Activated CD8-positive, alpha-beta T cell treated with anti-CD3 and anti-CD28 coated beads for 36 hours (primary cell): ENCODE measurements around the gene C9orf153. TPM values are rescaled to one million over a fixed set of nuclear protein-coding genes. Genes with fewer than 3 reads are reported as not detected.

Experiments used
- ATAC-seq: fragments of 200-7000 bp; cut with Tn5 transposase; one replicate; pipeline ENCODE4 v1.10.0; 2021; ENCODE audit warnings: mild to moderate bottlenecking, moderate library complexity
- CTCF ChIA-PET: fragments of 350-600 bp; sonication (Branson Sonifier 250); formaldehyde crosslinking; loops from one replicate; lab custom pipeline; 2021; ENCODE audit warnings: antibody characterized with exemption; lab: Charles Lee
- POLR2A ChIA-PET: fragments of 350-600 bp; sonication (Branson Sonifier 250); formaldehyde crosslinking; loops from one replicate; lab custom pipeline; 2021; ENCODE audit warnings: antibody characterized with exemption; lab: Charles Lee
- DNase-seq: peaks from one replicate; pipeline ENCODE4 v3.0.0-alpha.2; 2020
- H3K27ac Mint-ChIP-seq: one replicate; pipeline ENCODE4 v1.8.0; 2021; ENCODE audit warnings: mild to moderate bottlenecking, mixed read lengths
- H3K27me3 Mint-ChIP-seq: one replicate; pipeline ENCODE4 v1.8.0; 2021; ENCODE audit warnings: mixed read lengths
- H3K36me3 Mint-ChIP-seq: one replicate; pipeline ENCODE4 v1.8.0; 2021; ENCODE audit warnings: low read depth, mixed read lengths
- H3K4me1 Mint-ChIP-seq: one replicate; pipeline ENCODE4 v1.8.0; 2021; ENCODE audit warnings: low read depth, mixed read lengths
- H3K4me3 Mint-ChIP-seq: one replicate; pipeline ENCODE4 v1.8.0; 2021; ENCODE audit warnings: mild to moderate bottlenecking, moderate library complexity, mixed read lengths
- H3K9me3 Mint-ChIP-seq: one replicate; pipeline ENCODE4 v1.8.0; 2021; ENCODE audit warnings: mixed read lengths
- intact Hi-C: fragments of 100-400 bp; cut with micrococcal nuclease; formaldehyde crosslinking; loops from one replicate; pipeline ENCODE4 v1.10.0; 2022
- total RNA-seq, 2 experiments: library from RNA; stranded (reverse); gene quantifications; one replicate each; pipeline ENCODE4 v1.2.3, GENCODE V29; 2021
- TF ChIP-seq, protein P1 (sequence below): fragments of 200-600 bp; IDR thresholded peaks from one replicate; pipeline ENCODE4 v1.8.0; 2022; ENCODE audit warnings: antibody characterized with exemption, mild to moderate bottlenecking

The C9orf153 gene
- total RNA-seq, 2 experiments from 2014 or later: 0.16 to 0.40 TPM

DNA sequence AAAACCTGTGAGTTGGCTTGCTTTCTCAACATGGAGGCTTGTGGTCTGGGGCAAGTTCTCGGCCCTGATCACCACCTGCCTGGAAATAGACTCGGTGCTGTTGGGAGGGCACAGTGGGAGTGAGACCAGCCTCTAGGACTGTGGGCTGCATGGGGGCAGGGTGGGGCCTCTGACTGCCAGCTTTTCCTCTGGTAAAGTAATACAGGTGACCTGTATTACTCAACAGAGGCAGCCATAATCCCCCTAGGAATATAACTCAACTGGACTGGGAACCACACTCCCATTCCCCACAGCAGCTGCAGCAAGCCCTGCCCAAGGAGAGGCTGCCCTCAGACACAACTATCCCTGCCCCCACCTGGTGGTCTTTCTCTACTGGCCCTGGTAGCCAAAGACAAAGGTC is 72.8 kb downstream of the C9orf153 start:
- no peak overlapping the region for H3K4me3 Mint-ChIP-seq
- ChIA-PET POLR2A (no interaction called here), CTCF (no interaction called here)
- TF ChIP-seq, protein P1, sequence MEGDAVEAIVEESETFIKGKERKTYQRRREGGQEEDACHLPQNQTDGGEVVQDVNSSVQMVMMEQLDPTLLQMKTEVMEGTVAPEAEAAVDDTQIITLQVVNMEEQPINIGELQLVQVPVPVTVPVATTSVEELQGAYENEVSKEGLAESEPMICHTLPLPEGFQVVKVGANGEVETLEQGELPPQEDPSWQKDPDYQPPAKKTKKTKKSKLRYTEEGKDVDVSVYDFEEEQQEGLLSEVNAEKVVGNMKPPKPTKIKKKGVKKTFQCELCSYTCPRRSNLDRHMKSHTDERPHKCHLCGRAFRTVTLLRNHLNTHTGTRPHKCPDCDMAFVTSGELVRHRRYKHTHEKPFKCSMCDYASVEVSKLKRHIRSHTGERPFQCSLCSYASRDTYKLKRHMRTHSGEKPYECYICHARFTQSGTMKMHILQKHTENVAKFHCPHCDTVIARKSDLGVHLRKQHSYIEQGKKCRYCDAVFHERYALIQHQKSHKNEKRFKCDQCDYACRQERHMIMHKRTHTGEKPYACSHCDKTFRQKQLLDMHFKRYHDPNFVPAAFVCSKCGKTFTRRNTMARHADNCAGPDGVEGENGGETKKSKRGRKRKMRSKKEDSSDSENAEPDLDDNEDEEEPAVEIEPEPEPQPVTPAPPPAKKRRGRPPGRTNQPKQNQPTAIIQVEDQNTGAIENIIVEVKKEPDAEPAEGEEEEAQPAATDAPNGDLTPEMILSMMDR: no peak
- peaks cover 6% of the 10 kb centered on the region for H3K9me3 Mint-ChIP-seq
- H3K36me3 Mint-ChIP-seq: no peaks in the 10 kb centered on the region
- ATAC-seq (no peak), DNase-seq (no peak)
- no peaks in the 10 kb centered on the region for H3K27me3 Mint-ChIP-seq
- H3K27ac Mint-ChIP-seq: no peak overlapping the region
- intact Hi-C loops: no loop called here
- no peaks in the 10 kb centered on the region for H3K4me1 Mint-ChIP-seq

DNA sequence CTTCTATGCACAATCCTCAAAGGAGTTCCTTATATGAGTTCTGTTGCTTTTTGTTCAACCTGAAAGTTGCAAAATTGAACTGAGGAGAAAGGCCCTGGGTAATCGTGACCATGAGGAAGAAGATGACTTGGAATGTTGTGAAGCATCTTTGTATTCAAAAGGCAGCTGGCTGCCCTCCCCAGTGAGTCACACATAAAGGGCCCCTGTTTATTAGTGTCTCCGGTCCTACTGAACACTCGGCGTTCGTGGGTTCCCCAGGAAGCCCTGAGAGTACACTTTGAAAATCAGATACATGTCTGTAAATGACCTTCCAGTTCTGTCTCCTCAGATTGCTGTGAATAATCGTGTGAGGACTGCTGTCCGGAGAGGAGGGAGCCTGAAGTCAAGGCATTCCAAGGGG is 73.6 kb downstream of the C9orf153 start:
- Mint-ChIP-seq H3K4me1 (no peaks in the 10 kb centered on the region), H3K9me3 (peaks cover 4% of the 10 kb centered on the region), H3K27ac (no peak overlapping the region), H3K27me3 (no peaks in the 10 kb centered on the region), H3K4me3 (no peak overlapping the region), H3K36me3 (no peaks in the 10 kb centered on the region)
- TF ChIP-seq, protein P1: no peak
- CTCF ChIA-PET: no interaction called here
- POLR2A ChIA-PET: no interaction called here
- DNase-seq: no peak
- intact Hi-C loops: no loop called here
- ATAC-seq: no peak

DNA sequence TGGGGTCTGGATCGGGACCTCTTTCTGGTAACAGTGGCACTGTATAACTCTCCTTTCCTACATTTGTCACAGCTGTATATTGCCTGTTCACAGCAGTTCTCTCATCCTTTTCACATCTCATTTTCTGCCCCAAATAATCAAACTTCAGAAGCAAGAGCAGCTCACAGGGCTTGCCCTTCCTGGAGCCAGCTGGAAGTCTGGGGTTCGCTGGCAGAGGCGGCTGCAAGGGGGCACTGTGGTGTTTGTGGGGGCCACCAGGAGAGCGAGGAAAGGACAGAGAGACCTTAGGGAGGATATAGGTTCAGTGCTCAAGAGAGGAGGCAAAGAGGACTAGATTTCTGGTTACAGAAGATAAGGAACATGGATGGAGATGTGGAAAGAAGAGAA is 75.3 kb downstream of the C9orf153 start:
- CTCF ChIA-PET: interaction anchor here (1.7 kb wide), 1 partner anchor 18 kb away, joined by 5 read pairs; no protein-coding TSS in a partner anchor
- Mint-ChIP-seq H3K27me3 (no peaks in the 10 kb centered on the region), H3K4me3 (no peak overlapping the region), H3K36me3 (no peaks in the 10 kb centered on the region), H3K9me3 (no peaks in the 10 kb centered on the region), H3K27ac (no peak overlapping the region), H3K4me1 (no peaks in the 10 kb centered on the region)
- TF ChIP-seq, protein P1: no peak
- intact Hi-C loops: no loop called here
- POLR2A ChIA-PET: no interaction called here
- DNase-seq (no peak), ATAC-seq (no peak)

DNA sequence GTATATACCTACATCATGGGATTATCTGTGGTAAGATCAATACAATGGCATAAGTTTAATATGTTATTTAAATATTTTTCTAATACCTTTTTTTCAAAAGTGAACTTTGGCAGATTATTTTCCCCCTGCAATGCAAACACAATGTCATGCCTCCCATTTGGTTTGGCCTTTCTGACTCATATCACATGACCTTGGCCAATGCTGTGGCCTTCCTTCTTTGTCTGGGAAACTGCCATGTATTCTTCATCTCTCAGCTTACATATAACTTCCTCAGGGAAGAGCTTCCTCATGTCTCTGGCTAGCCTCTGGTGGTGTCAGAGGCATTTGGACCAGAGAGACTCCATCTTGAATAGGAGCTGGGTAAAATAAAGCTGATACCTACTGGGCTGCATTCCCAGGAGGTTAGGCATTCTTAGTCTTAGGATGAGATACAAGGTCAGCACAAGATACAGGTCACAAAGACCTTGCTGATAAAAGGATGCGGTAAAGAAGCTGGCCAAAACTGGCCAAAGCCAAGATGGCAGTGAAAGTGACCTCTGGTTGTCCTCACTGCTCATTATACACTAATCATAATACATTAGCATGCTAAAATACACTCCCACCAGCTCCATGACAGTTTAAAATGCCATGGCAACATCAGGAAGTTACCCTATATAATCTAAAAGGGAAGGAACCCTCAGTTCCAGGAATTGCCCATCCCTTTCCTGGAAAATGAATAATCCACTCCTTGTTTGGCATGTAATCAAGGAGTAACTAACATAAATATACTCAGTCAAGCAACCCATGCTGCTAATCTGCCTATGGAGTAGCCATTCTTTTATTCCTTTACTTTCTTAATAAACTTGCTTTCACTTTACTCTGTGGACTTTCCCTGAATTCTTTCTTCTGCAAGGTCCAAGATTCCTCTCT is 76.0 kb downstream of the C9orf153 start:
- CTCF ChIA-PET: interaction anchor here (1.7 kb wide), 1 partner anchor 19 kb away, joined by 5 read pairs; no protein-coding TSS in a partner anchor
- no peaks in the 10 kb centered on the region for H3K27me3 Mint-ChIP-seq
- no peak overlapping the region for H3K27ac Mint-ChIP-seq

More for the DNA sequence above, 76.0 kb downstream of the C9orf153 start:
- Mint-ChIP-seq H3K4me3 (no peak overlapping the region), H3K36me3 (no peaks in the 10 kb centered on the region), H3K9me3 (no peaks in the 10 kb centered on the region), H3K4me1 (no peaks in the 10 kb centered on the region)
- intact Hi-C loops: no loop called here
- POLR2A ChIA-PET: no interaction called here
- TF ChIP-seq, protein P1: no peak
- no peak for DNase-seq
- no peak for ATAC-seq
